Left lobe of liver (tissue), 2 donors: Measurements from ENCODE around the gene YY1. TPM values are rescaled to one million over a fixed set of nuclear protein-coding genes. Genes with fewer than 3 reads are reported as not detected.

Source experiments
- ATAC-seq: fragments of 200-7000 bp; cut with Tn5 transposase; one replicate; pipeline ENCODE4 v1.9.1; 2020; ENCODE audit warnings: mild to moderate bottlenecking, moderate library complexity
- DNase-seq: peaks from one replicate; pipeline ENCODE4 v3.0.0-alpha.2; 2020; ENCODE audit warnings: low spot score
- total RNA-seq: library from RNA; stranded (reverse); gene quantifications from one replicate; pipeline ENCODE4 v1.2.1, GENCODE V29; 2021
- donor health status: DM: no; HTN: no; CAD: no; lungs with moderate emphysema.
- donor health status: DM: no; HTN: yes; CAD: no.

YY1 gene
- total RNA-seq, 1 donor from 2014 or later = 34.2 TPM

DNA sequence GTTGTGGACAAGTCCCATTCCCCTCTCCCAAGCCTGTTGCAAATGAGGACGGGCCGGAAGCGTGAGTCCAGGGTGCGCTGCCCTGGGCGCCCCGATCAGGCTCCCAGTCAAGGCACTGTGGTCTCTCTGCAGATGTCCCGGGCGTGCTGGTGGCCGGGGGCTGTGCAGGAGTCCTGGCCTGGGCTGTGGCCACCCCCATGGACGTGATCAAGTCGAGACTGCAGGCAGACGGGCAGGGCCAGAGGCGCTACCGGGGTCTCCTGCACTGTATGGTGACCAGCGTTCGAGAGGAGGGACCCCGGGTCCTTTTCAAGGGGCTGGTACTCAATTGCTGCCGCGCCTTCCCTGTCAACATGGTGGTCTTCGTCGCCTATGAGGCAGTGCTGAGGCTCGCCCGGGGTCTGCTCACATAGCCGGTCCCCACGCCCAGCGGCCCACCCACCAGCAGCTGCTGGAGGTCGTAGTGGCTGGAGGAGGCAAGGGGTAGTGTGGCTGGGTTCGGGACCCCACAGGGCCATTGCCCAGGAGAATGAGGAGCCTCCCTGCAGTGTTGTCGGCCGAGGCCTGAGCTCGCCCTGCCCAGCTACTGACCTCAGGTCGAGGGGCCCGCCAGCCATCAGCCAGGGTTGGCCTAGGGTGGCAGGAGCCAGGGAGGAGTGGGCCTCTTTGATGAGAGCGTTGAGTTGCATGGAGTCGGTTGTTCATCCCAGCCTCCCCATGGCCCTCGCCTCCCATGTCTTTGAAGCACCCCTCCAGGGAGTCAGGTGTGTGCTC is 90.5 kb downstream of the YY1 start:
- DNase-seq (no peak), ATAC-seq (no peak)

DNA sequence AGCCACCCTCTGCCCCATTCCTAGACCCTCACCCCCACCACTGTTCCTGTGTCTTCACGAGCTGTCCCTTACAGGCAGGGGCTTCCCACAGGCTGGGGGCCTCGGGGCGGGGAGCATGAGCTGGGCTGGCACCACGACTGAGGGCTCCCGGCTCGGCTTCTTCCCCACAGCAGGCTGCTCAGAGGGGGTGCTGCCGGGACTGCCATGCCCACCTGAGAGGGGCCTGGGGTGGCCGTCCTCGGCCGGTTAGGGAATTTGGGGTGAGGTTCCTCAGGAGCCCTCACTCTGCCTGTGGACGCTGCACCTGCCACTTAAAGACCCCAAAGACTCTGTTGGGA is 91.0 kb downstream of the YY1 start:
- DNase-seq = no peak
- no peak for ATAC-seq

- ATAC-seq (no peak), DNase-seq (no peak)
Observed at GRCh38 chr14:100330388-100330931, 91.5 kb downstream of the YY1 start.

DNA sequence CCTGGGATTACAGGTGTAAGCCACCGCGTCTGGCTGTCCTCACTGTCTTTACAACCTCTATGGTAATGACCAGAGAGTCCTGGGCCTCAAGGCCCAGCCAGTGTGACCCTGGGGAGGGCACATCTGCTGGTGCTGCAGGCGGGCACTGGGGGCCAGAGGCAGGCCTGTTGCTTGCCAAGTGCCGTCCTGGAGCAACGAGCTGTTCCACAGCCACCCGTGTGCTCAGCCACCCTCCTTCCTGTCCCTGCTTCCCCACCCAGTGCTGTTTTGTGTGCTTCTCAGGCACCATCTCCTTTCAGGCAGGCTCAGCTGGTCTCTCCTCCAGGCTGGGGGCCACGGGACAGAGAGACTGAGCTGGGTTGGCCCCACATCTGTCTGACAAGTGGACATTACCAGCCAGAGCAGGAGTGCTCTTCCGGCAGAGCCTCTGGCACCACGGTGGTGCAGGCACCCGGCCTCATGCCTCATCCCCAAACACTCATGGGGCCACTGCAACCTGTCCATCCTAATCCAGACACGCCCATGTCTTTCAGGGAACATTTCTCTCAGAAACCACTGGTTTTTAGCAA is 93.2 kb downstream of the YY1 start:
- DNase-seq = no peak
- ATAC-seq = peak; percentile 25

Other genes with a start within 250 kb of the YY1 start
- 76.2 TPM for gene EVL, start 173.7 kb upstream of the YY1 start, total RNA-seq
- gene DEGS2, start 79.5 kb upstream of the YY1 start, total RNA-seq = 0.93 TPM
- gene SLC25A29, start 67.3 kb downstream of the YY1 start, total RNA-seq = 34.1 TPM
- gene SLC25A47, start 84.2 kb downstream of the YY1 start, total RNA-seq = 191 TPM
- gene WDR25, start 137.3 kb downstream of the YY1 start, total RNA-seq = 5.0 TPM